NCI-H748 (cell line): ENCODE data around the gene NXN.
"Not testable (repeated sequence)": the region's sequence is repeated elsewhere in the genome, so short reads cannot be mapped to it uniquely, and the experiment has no call there.

Experiments used
- DNase-seq: peaks from one replicate; lab custom pipeline; 2025; ENCODE audit not compliant: unreplicated experiment; lab: John Stamatoyannopoulos, UW

The NXN gene

DNA sequence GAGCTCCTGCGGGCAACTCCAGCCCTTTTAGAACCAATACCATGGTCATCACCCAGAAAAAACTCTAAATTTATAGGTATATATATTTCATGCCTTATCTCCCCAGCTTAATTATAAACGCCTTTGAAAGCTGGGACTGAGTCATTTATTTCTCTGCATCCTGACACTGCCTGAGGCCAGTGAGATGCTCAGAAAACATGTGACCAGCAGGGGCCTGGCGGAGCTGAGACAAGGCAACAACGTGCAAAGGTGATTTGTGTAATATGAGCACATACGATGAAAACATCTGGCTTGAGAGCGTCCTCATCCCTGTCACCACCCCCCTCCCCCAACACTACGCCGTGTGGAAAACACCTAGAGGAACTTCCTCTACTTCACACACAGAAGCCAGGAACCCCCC, 22.7 kb downstream of the NXN start:
- DNase-seq: peak; percentile 52

DNA sequence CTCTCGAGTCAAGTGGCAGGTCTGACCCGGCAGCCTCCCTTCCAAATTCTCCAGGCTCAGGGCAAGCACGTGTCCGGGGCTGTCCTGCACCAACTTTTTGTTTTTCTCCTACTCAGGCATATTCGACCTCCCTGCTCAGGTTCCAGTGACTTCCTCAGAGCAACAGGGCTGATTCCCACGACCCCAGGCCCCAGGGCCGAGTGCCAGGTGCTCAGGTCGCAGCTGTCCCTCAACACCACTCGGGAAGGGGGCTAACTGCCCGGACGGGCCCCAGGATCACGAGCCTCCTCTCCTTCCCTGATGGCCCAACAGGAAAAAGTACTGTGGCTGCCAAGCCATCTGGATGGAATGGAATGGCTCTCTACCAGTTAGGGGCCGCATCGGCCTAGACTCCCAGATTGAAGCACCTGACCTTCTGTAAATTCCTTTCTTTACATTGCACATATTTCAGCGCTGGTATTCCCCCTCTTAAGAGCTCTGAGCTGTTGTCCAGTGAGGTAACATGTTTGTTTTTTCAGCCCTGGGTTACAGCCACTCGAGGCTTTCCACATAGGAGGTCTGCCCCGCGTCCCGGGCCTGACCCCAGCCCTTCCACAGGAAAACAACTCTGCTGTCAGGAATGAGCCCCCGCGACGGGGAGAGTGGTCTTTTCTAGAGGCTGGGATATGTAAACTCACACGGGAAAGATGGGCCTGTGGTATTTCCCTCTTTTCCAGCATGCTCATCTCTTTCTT, 25.0 kb downstream of the NXN start:
- no peak for DNase-seq

- no peak for DNase-seq
These were observed 25.8 kb downstream of the NXN start for GRCh38 chr17:953767-954166.

GRCh38 chr17:952592-952991, 27.0 kb downstream of the NXN start:
- DNase-seq: not testable (repeated sequence)

GRCh38 chr17:951325-952132, 28.0 kb downstream of the NXN start:
- no peak for DNase-seq

DNA sequence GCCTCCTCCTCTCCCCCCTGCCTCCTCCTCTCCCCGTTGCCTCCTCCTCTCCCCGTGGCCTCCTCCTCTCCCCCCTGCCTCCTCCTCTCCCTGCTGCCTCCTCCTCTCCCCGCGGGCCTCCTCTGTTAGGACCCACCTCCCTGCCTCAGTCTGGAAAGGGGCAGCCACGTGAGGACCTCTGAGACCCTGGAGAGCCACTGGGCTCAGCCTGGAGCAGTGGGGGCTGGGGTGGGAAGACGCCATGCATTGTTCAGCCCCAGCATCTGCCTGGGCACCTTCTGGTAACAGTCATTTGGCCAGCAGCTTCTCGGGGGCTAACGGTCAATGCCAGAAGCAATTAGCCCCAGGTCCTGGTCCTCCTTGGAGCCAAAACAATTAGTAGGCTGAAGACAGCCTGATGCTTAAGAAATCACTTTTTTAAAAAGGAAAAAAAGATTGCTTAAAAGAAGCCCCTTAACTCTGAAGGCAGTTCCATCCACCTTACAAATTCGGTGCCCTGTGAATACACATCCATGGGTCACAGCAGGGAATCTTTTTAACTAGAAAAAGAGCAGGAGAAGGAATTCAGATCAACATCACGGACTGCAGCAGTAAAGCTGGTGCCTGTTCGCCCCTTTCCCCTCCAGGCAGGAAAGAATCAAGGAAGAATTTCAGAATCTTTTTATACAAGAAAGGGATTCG, 29.8 kb downstream of the NXN start:
- DNase-seq: no peak

GRCh38 chr17:948284-948852, 31.2 kb downstream of the NXN start:
- DNase-seq: no peak

GRCh38 chr17:946510-947236, 32.9 kb downstream of the NXN start:
- no peak for DNase-seq

DNA sequence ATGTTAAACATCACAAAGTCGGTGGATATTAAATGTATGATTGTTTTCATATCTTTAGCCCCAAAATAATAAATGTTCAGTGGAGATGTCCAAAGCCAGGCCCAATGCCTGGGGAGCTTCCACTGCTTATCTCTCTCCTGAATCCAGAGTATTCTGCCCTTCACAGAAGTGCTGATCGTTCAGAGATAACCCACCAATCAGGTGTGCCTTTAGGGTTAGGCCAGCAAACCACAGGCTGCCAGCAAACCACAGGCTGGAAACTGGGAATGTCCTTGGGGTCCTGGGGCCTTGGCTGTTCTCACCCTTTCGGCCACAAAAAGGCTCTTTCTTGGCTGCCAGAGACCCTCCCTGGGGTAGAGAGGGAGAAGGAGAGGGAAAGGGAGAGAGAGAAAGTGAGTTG, 33.9 kb downstream of the NXN start:
- no peak for DNase-seq

- no peak for DNase-seq
These were observed 35.2 kb downstream of the NXN start for GRCh38 chr17:944266-944826.

- DNase-seq: no peak
These were observed 44.1 kb downstream of the NXN start for GRCh38 chr17:935485-935884.

DNA sequence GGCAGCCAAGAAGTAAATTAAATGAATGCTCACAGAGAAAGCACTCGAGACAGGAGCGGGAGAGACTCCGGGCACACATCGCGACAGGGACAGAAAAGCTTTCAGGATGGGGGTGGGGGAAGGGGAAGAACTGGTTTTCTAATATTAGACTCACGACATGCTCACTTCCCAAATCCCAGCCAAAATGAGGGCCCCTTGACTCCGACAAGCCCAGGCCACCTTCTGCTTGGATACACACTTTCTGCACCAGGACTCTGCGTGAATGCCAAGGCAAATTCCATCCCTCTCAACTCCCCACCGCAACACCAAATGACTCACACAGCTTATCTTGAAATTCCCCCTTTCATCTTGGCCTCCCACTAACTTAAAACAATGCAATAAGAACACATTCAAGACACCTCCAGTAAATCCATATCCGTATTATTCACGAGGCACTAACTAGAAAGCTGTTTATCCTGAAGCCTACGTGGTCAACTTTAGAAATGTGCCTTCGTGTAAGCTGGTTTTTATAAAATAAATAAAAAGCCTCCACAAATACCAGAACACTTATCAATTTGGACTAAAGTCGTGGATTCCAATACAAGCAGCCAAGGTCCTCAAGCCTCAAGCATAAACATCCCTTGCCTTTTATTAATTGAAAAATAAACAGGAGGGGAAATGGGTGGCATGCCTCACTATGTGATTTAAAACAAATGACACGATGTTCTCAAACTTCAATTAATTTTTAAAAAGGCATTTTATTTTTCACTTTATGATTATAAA, 46.1 kb downstream of the NXN start:
- no peak for DNase-seq

- DNase-seq: no peak
These were observed 49.3 kb downstream of the NXN start for GRCh38 chr17:930258-930657.

- DNase-seq: no peak
These were observed 50.0 kb downstream of the NXN start for GRCh38 chr17:929586-929985.

DNA sequence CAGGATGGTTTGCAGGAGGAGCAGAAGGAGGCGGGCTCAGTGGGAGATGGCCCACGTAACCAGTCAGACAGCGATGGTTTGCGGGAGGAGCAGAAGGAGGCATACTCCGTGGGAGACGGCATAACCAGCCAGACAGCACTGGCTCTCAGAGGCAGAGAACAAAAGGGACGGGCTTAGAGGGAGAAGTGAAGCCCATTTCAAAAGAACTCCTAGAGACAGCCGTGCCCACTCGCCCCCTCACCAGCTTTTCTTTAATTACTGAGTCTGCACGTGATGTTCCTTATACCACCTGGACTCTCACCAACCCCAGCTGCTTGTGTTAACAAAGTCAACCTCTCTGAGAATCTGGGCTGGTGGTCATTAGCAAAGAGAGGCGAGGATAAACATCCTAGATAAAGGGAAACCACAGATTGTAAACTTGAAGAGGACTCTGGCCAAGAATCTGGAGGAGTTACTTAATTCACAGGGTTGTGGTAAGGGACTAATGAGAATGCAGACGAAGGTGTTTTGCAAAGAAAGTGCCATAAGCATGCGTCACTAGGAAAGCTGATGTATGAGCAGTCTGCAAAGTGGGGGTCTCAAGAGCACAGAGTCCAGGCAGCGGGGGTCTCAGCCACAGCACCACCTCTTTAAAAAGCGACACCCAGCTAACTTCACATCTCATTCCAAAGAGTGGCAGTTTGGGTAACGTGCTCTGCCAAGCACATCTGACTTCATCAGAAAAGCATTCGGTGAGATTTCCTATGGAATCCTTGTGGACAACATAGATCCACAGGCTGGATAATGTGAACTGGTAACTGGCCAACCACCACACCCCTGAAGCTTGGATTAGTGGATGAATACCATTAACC, 51.7 kb downstream of the NXN start:
- DNase-seq: peak; percentile 31

- no peak for DNase-seq
These were observed 53.8 kb downstream of the NXN start for GRCh38 chr17:925817-926216.

DNA sequence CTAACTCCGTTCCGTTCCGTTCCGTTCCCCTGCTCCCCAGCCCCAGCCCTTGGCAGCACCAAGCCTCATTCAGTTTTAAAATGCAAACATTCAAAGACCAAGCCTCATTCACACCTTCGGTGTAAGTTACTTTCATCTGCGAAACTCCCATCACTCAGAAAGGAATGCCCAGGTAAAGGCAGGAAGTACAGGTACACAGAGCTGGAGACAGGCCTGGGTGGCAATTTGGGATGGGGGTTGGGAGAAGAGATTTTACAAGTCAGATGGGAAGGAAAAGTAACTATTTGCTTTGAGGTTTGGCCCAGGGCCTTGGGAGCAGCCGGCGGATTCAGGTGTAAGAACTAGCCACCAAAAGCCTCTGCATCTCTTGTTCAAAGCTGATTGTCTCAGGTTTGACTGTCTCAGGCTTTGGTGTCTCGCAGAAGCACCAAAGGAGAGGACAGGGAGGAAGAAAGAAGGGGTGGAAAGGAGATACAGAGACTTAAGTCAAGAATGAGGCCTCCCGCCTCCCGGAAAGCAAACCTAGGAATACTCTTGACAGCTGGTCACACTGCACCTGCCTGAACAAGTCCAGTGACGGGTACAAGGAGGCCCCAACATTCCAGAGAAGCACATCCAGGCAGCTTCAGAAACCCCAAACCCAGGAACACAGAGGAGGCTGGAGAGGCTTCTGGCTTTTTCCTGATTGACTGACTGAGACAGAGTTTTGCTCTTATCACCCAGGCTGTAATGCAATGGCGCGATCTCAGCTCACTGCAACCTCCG, 54.7 kb downstream of the NXN start:
- DNase-seq: no peak

DNA sequence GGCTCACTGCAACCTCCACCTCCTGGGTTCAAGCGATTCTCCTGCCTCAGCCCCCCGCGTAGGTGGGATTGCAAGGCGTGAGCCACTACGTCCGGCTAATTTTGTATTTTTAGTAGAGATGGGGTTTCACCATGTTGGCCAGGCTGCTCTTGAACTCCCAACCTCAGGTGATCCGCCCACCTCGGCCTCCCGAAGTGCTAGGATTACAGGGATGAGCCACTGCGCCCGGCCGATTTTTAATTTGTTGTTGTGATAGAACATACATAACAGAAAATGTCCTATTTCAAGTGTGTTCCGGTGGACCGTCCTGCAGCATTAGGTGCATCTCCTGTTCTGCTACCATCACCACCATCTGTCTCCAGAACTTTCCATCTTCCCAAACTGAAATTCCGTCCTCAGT, 55.3 kb downstream of the NXN start:
- DNase-seq: not testable (repeated sequence)
